Endothelial cell of umbilical vein (primary cell): ENCODE data around the gene TUBG1. TPM values are rescaled to one million over a fixed set of nuclear protein-coding genes. Genes with fewer than 3 reads are reported as not detected.

Experiments
- BruUV-seq: library from RNA; stranded (reverse); fragments of 400-500 nt; replicated peaks from 2 replicates; lab custom pipeline; 2021; lab: Mats Ljungman, UMichigan
- CTCF ChIA-PET: fragments of 300-600, 350-600 bp; sonication (Branson Sonifier 250); formaldehyde crosslinking; loops from one replicate; lab custom pipeline; 2021; ENCODE audit warnings: antibody characterized with exemption, inconsistent platforms; lab: Charles Lee
- POLR2A ChIA-PET: fragments of 300-600, 350-600 bp; sonication (Branson Sonifier 250); formaldehyde crosslinking; loops from one replicate; lab custom pipeline; 2021; ENCODE audit warnings: antibody characterized with exemption, inconsistent platforms; lab: Charles Lee
- DNase-seq: peaks from one replicate; pipeline ENCODE4 v3.0.0-alpha.2; 2011; ENCODE audit warnings: low read depth, low spot score
- FAIRE-seq: peaks from 2 replicates; lab custom pipeline; 2011; peaks lifted over from hg19 to GRCh38; lab: Jason Lieb, UNC
- H2AFZ ChIP-seq: 2 replicates; pipeline ENCODE4 v1.6.0; 2012; ENCODE audit warnings: low read depth, low read length, control low read depth, inconsistent platforms
- H3K27ac ChIP-seq: 2 replicates; pipeline ENCODE4 v1.5.1; 2011; ENCODE audit warnings: low read depth, mild to moderate bottlenecking, control low read depth, low read length, moderate library complexity; ENCODE audit not compliant: insufficient read depth
- H3K27me3 ChIP-seq, 2 experiments: 2 replicates each; pipeline versions ENCODE4 v1.6.0 to v1.6.1; 2011; ENCODE audit warnings: low read length in 2 of 2, mixed read lengths in 1 of 2; ENCODE audit not compliant: control insufficient read depth in 2 of 2, insufficient read depth in 2 of 2
- H3K36me3 ChIP-seq, 2 experiments: 2 replicates in 1 of 2; 3 replicates in 1 of 2; pipeline ENCODE4 v1.5.1; 2011; ENCODE audit warnings: low read length in 2 of 2, mild to moderate bottlenecking in 1 of 2, moderate library complexity in 1 of 2; ENCODE audit not compliant: control insufficient read depth in 2 of 2, insufficient read depth in 2 of 2; ENCODE audit errors: extremely low read depth in 1 of 2
- H3K4me1 ChIP-seq: 3 replicates; pipeline ENCODE4 v1.5.1; 2011; ENCODE audit warnings: mild to moderate bottlenecking, low read length; ENCODE audit not compliant: control insufficient read depth, insufficient read depth; ENCODE audit errors: extremely low read depth
- H3K4me2 ChIP-seq: 2 replicates; pipeline ENCODE4 v1.6.1; 2011; ENCODE audit warnings: low read length, control low read depth, mixed read lengths; ENCODE audit not compliant: insufficient read depth
- H3K4me3 ChIP-seq, 3 experiments: fragments of 200-600 bp in 1 of 3; sonication (generic), shearing (Covaris generic) in 1 of 3; replicated peaks in 1 of 3; 2 replicates each; pipeline ENCODE4 v1.5.1; 2011 to 2016; ENCODE audit warnings: control low read depth in 3 of 3, low read length in 3 of 3, mild to moderate bottlenecking in 2 of 3, inconsistent platforms in 1 of 3, low read depth in 1 of 3, moderate library complexity in 1 of 3; ENCODE audit not compliant: insufficient read depth in 1 of 3
- H3K79me2 ChIP-seq: 2 replicates; pipeline ENCODE4 v1.6.0; 2012; ENCODE audit warnings: low read length, inconsistent platforms; ENCODE audit not compliant: control insufficient read depth, insufficient read depth
- H3K9ac ChIP-seq: replicated peaks from 2 replicates; pipeline ENCODE3; 2011; ENCODE audit warnings: low read length, control low read depth; ENCODE audit not compliant: insufficient read depth; ENCODE audit errors: extremely low read depth
- H3K9me1 ChIP-seq: replicated peaks from 3 replicates; pipeline ENCODE4 v1.6.0; 2011; ENCODE audit warnings: mild to moderate bottlenecking, low read length; ENCODE audit not compliant: control insufficient read depth, insufficient read depth; ENCODE audit errors: extremely low read depth
- H3K9me3 ChIP-seq: replicated peaks from 2 replicates; pipeline ENCODE4 v1.5.1; 2012; ENCODE audit warnings: low read length, inconsistent platforms; ENCODE audit not compliant: control insufficient read depth, insufficient read depth
- H4K20me1 ChIP-seq: replicated peaks from 2 replicates; pipeline ENCODE3; 2011; ENCODE audit warnings: mild to moderate bottlenecking, low read length; ENCODE audit not compliant: control insufficient read depth, insufficient read depth; ENCODE audit errors: extremely low read depth
- EZH2 ChIP-seq: IDR thresholded peaks from 2 replicates; pipeline ENCODE4 v1.6.1; 2012; ENCODE audit warnings: borderline replicate concordance, low read depth, mild to moderate bottlenecking, moderate library complexity, low read length, inconsistent platforms; ENCODE audit not compliant: severe bottlenecking
- FOS ChIP-seq: IDR thresholded peaks from 2 replicates; pipeline ENCODE4 v1.6.1; 2011; ENCODE audit warnings: mild to moderate bottlenecking, low read length, moderate library complexity, borderline replicate concordance; ENCODE audit not compliant: insufficient read depth
- GATA2 ChIP-seq: IDR thresholded peaks from 2 replicates; pipeline ENCODE4 v1.7.0; 2011; ENCODE audit warnings: low read depth, mild to moderate bottlenecking, moderate library complexity, mixed read lengths, low read length; ENCODE audit not compliant: insufficient read length, insufficient read depth
- JUN ChIP-seq: IDR thresholded peaks from 2 replicates; pipeline ENCODE4 v1.6.1; 2011; ENCODE audit warnings: borderline replicate concordance, low read depth; ENCODE audit not compliant: insufficient read length, insufficient read depth
- MYC ChIP-seq: IDR thresholded peaks from one replicate; pipeline ENCODE4 v1.6.1; 2011; ENCODE audit warnings: mild to moderate bottlenecking, low read depth, low read length
- POLR2A ChIP-seq: IDR thresholded peaks from 2 replicates; pipeline ENCODE4 v1.6.1; 2012; ENCODE audit warnings: low read depth, mild to moderate bottlenecking, control low read depth, low read length
- POLR2AphosphoS5 ChIP-seq: IDR thresholded peaks from 2 replicates; pipeline ENCODE4 v1.6.1; 2012; ENCODE audit warnings: low read depth, mild to moderate bottlenecking, control low read depth, low read length, moderate library complexity; ENCODE audit not compliant: insufficient read depth
- dilution Hi-C: fragments of 300-500 bp; cut with MboI; formaldehyde crosslinking; loops from one replicate; pipeline ENCODE4 v1.15.0; 2019; ENCODE audit warnings: low sequenced_read_pairs; ENCODE audit not compliant: extremely low pct_ligation_motif_present
- intact Hi-C: fragments of 100-400 bp; cut with micrococcal nuclease; formaldehyde crosslinking; loops from one replicate; pipeline ENCODE4 v1.10.0; 2022
- polyA plus RNA-seq, 4 experiments: library from polyadenylated mRNA; depleted of rRNA in 3 of 4; stranded (reverse) in 3 of 4; unstranded in 1 of 4; fragments of >200 nt; gene quantifications; 2 replicates each; pipeline versions ENCODE4 v1.2.1 to v1.2.3, GENCODE V29; 2011 to 2012; ENCODE audit warnings: missing spikeins in 1 of 4
- total RNA-seq: library from RNA; stranded (reverse); gene quantifications from 2 replicates; pipeline ENCODE4 v1.2.3, GENCODE V29; 2021
- TF ChIP-seq, protein P1 (sequence below): IDR thresholded peaks from 2 replicates; pipeline ENCODE4 v1.6.1; 2011; ENCODE audit not compliant: insufficient read depth, insufficient read length
- TF ChIP-seq, protein P2 (sequence below), 2 donors: IDR thresholded peaks; 1 replicate in 1 of 2; 2 replicates in 1 of 2; pipeline ENCODE4 v1.5.1; 2011; ENCODE audit warnings: low read length in 2 of 2, mild to moderate bottlenecking in 2 of 2, moderate library complexity in 2 of 2, control low read depth in 1 of 2, inconsistent platforms in 1 of 2, low read depth in 1 of 2; ENCODE audit not compliant: insufficient read depth in 1 of 2; ENCODE audit errors: extremely low read depth in 1 of 2

Gene TUBG1
- total and polyA plus RNA-seq, 2 donors (not counting 3 experiments of a cell fraction or from before 2014, with no cell fraction given): 102 to 132 TPM

DNA sequence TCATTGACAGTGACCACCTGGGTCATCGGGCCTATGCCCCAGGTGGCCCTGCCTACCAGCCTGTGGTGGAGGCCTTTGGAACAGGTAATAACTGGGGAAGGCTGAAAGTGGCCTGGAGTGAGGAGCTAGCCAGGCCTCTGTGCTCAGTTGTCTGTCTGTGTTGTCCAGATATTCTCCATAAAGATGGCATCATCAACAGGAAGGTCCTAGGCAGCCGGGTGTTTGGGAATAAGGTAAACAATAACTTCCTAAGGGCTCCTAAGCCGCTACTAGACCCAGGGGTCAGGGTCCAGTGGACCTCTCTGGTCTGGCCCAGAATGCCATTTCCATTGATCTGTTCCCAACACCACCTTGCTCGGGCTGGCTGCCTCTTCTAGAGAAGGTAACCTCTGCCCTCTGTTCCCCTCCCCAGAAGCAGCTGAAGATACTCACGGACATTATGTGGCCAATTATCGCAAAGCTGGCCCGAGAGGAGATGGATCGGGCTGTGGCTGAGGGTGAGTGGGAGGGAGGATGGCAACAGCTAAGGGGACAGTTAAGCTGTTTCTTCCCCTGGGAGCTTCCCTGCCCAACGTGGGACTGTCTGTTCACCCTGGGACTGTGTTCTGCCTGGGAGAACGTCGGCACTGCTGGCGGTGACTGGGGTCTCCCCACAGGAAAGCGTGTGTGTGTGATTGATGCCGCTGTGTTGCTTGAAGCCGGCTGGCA, 44.5 kb upstream of the TUBG1 start:
- dilution Hi-C loops (no loop called here), intact Hi-C loops (no loop called here)
- Histone ChIP-seq H3K36me3 (peaks cover 13 to 33% of the 10 kb centered on the region in 2 experiments), H3K4me1 (peaks cover 31% of the 10 kb centered on the region), H3K27me3 (no peaks in the 10 kb centered on the region), H3K79me2 (peaks cover 35% of the 10 kb centered on the region), H2AFZ (no peak overlapping the region), H3K4me3 (no peak overlapping the region), H4K20me1 (no peaks in the 10 kb centered on the region), H3K9me1 (no peaks in the 10 kb centered on the region), H3K9ac (no peak overlapping the region), H3K9me3 (no peaks in the 10 kb centered on the region), H3K27ac (no peak overlapping the region), H3K4me2 (no peak overlapping the region)
- no peak for DNase-seq
- FAIRE-seq: no peak
- POLR2A ChIA-PET: no interaction called here
- CTCF ChIA-PET: interaction anchor here (2.1 to 5.4 kb wide), 2 partner anchors 13 kb away, joined by 9 to 38 read pairs; partner anchors contain the start of gene PSMC3IP
- TF ChIP-seq, protein P1, sequence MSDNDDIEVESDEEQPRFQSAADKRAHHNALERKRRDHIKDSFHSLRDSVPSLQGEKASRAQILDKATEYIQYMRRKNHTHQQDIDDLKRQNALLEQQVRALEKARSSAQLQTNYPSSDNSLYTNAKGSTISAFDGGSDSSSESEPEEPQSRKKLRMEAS: no peak
- no TSS peak for BruUV-seq

DNA sequence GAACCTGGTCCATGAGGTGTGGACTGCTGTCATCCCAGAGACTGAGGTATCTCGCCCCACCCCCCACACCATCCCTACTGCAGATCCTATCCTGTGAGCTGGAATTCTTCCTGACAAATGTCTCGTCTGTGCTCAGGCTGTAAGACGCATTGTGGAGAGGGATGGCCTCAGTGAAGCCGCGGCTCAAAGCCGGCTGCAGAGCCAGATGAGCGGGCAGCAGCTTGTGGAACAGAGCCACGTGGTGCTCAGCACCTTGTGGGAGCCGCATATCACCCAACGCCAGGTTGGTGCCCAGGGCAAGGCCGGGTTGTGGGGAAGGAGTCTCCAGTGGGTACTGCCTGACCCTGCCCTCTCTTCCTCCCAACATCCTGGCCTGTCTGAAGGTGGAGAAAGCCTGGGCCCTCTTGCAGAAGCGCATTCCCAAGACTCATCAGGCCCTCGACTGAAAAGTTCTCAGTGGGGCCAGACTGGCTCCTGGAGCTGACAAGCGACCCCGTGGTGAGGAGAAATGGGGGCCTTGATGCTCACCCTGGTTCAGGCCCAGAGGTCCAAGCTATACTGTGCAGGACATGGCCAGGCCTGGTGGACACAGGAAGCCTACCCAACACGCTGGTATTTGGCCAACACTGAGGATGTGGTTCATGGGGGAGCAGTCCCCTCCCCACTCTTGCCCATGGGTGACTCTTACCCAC, 43.8 kb upstream of the TUBG1 start:
- Histone ChIP-seq H3K36me3 (peaks cover 15 to 35% of the 10 kb centered on the region in 2 experiments), H3K9me3 (no peaks in the 10 kb centered on the region)

More for the DNA sequence above, 43.8 kb upstream of the TUBG1 start:
- no peak overlapping the region for H3K9ac ChIP-seq
- H3K4me3 ChIP-seq: no peak overlapping the region
- intact Hi-C loops: no loop called here
- no peak overlapping the region for H3K27ac ChIP-seq
- POLR2A ChIA-PET: no interaction called here
- H4K20me1 ChIP-seq: no peaks in the 10 kb centered on the region
- TSS peak; percentile 1 for BruUV-seq
- H3K4me1 ChIP-seq: peaks cover 31% of the 10 kb centered on the region
- CTCF ChIA-PET: interaction anchor here (5.4 kb wide), 1 partner anchor 12 kb away, joined by 38 read pairs; the partner anchor contains the start of gene PSMC3IP
- no peak for FAIRE-seq
- peaks cover 35% of the 10 kb centered on the region for H3K79me2 ChIP-seq
- DNase-seq: no peak
- TF ChIP-seq, protein P1: no peak
- TF ChIP-seq GATA2 (no peak), POLR2AphosphoS5 (no peak), POLR2A (no peak), EZH2 (no peak), JUN (no peak), FOS (no peak), MYC (no peak)
- TF ChIP-seq, protein P2, sequence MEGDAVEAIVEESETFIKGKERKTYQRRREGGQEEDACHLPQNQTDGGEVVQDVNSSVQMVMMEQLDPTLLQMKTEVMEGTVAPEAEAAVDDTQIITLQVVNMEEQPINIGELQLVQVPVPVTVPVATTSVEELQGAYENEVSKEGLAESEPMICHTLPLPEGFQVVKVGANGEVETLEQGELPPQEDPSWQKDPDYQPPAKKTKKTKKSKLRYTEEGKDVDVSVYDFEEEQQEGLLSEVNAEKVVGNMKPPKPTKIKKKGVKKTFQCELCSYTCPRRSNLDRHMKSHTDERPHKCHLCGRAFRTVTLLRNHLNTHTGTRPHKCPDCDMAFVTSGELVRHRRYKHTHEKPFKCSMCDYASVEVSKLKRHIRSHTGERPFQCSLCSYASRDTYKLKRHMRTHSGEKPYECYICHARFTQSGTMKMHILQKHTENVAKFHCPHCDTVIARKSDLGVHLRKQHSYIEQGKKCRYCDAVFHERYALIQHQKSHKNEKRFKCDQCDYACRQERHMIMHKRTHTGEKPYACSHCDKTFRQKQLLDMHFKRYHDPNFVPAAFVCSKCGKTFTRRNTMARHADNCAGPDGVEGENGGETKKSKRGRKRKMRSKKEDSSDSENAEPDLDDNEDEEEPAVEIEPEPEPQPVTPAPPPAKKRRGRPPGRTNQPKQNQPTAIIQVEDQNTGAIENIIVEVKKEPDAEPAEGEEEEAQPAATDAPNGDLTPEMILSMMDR (IDR thresholded peaks at IDR 0.05; ENCODE audit: extremely low read depth in 1 of 2, insufficient read depth in 1 of 2, low read depth in 1 of 2, low read length in 2 of 2): no peak
- dilution Hi-C loops: no loop called here
- no peak overlapping the region for H2AFZ ChIP-seq
- no peak overlapping the region for H3K4me2 ChIP-seq
- H3K9me1 ChIP-seq: no peaks in the 10 kb centered on the region
- no peaks in the 10 kb centered on the region for H3K27me3 ChIP-seq
